Measurements from ENCODE around the gene RAB7A.
"Not testable (repeated sequence)": the region's sequence is repeated elsewhere in the genome, so short reads cannot be mapped to it uniquely, and the experiment has no call there.

GRCh38 chr3:128728521-128728920, 2.5 kb downstream of the RAB7A start:
- not testable (repeated sequence) for TF ChIP-seq CTCF (conservative IDR thresholded peaks at IDR 0.05); ZFX (IDR thresholded peaks at IDR 0.05)
